NB4 (cell line): Measurements from ENCODE around the gene NALCN.

Source experiments
- DNase-seq: peaks from one replicate; pipeline ENCODE4 v3.0.0; 2010; ENCODE audit warnings: low read depth
- H3K4me3 ChIP-seq: one replicate; pipeline ENCODE4 v1.5.1; 2011; ENCODE audit warnings: mild to moderate bottlenecking, low read depth, low read length, moderate library complexity
- MYC ChIP-seq: IDR thresholded peaks from 2 replicates; pipeline ENCODE4 v1.6.1; 2011; ENCODE audit warnings: low read depth, low read length
- POLR2A ChIP-seq: IDR thresholded peaks from 2 replicates; pipeline ENCODE4 v1.6.1; 2011; ENCODE audit warnings: mild to moderate bottlenecking; ENCODE audit not compliant: insufficient read length; ENCODE audit errors: extremely low read depth
- TF ChIP-seq, protein P1 (sequence below): IDR thresholded peaks from one replicate; pipeline ENCODE4 v1.5.1; 2012; ENCODE audit warnings: low read depth, low read length
- TF ChIP-seq, protein P2 (sequence below): IDR thresholded peaks from 2 replicates; pipeline ENCODE4 v1.6.1; 2011; ENCODE audit warnings: low read depth, low read length

NALCN gene

DNA sequence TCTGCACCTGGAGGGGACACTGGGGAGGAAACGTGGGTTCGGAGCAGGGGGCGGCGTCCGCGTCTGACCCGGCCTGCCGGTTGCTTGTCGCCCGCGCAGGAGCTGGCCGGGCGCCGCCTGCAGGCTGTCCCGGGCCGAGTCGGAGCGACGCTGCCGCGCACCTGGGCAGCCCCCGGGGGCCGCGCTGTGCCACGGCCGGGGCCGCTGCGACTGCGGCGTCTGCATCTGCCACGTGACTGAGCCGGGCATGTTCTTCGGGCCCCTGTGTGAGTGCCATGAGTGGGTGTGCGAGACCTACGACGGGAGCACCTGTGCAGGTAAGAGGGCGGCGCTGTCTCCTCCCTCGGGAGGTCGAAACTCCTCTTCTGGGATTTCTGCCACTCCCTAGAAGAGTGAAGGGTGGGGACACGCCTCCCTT lies 37.5 kb upstream of the NALCN start:
- no peak for DNase-seq
- no peak overlapping the region for H3K4me3 ChIP-seq
- TF ChIP-seq MYC (no peak), POLR2A (no peak)
- TF ChIP-seq, protein P1, sequence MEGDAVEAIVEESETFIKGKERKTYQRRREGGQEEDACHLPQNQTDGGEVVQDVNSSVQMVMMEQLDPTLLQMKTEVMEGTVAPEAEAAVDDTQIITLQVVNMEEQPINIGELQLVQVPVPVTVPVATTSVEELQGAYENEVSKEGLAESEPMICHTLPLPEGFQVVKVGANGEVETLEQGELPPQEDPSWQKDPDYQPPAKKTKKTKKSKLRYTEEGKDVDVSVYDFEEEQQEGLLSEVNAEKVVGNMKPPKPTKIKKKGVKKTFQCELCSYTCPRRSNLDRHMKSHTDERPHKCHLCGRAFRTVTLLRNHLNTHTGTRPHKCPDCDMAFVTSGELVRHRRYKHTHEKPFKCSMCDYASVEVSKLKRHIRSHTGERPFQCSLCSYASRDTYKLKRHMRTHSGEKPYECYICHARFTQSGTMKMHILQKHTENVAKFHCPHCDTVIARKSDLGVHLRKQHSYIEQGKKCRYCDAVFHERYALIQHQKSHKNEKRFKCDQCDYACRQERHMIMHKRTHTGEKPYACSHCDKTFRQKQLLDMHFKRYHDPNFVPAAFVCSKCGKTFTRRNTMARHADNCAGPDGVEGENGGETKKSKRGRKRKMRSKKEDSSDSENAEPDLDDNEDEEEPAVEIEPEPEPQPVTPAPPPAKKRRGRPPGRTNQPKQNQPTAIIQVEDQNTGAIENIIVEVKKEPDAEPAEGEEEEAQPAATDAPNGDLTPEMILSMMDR = no peak
- TF ChIP-seq, protein P2, sequence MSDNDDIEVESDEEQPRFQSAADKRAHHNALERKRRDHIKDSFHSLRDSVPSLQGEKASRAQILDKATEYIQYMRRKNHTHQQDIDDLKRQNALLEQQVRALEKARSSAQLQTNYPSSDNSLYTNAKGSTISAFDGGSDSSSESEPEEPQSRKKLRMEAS = no peak

DNA sequence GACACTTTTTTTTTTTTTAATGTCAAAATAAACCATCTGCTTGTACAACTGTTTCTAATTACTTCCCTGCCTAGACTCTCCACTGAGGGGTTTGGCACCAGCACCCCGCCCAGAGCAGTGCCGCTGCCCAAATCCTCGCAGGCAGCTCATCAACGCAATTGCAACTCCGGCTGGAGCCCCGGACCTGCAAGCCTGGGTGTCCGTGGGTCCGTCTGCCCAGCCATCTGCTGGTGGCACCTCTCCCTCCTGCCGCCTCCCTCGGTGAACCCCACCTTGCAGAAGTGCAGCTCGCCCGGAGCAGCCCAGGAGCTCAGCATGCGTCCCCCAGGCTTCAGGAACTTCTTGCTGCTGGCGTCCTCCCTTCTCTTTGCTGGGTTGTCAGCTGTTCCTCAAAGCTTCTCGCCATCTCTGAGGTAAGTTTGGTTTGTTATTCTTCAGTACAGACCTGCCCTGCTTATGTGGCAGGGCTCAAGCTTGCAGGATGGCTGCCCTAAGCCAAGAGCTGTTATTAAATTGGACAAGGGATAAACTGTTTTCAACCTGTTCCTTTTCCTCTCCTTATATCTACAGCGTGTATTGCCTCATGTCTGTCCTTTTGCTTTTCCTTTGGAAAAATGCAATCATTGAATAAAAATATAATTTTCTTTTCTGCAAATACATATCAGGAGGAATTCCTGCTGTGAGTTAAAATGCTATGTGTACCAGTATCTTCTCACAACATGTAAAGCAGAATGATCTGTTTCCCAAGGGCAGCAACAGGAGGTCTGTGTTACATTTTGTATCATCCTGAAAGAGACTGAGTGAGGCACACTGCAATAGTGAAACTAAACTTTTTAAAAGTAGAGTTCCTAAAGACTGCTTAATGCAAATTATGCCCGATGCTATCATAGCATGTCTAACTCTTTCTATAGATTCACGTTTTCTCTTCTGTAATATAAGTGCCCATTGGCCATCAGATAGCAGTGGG lies 36.5 kb upstream of the NALCN start, which contains the start of gene ITGBL1:
Gene ITGBL1, plus strand, starts transcription at position 157 of the 967 bp plus-strand sequence. Its CDS starts 159 bp downstream, at position 316.
- no peak for DNase-seq
- no peak within 1 kb of the TSS for H3K4me3 ChIP-seq
- TF ChIP-seq, protein P1 = no peak
- TF ChIP-seq, protein P2 = no peak
- TF ChIP-seq POLR2A (no peak), MYC (no peak)

DNA sequence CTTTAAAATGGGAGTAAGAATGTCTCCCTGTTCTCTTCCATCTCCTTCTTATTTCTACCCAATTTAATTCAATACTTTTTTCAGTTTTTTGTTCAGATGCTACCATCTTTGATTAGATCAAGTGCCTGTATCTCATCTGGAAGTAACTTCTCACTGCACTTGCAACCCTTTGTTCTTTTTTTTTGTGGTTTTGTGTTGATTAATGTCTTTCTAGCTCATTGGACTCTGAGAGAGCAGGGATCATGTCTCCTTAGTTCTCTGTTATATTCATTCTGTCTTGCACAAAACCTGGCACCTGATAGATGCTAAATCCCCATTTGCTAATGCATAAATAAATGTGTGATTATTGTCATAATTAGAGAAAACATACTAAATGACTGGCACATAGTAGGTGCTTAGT lies 35.3 kb upstream of the NALCN start:
- TF ChIP-seq, protein P2 = no peak
- TF ChIP-seq, protein P1 = no peak
- TF ChIP-seq MYC = no peak
- TF ChIP-seq POLR2A = no peak
- DNase-seq = no peak
- H3K4me3 ChIP-seq = no peak overlapping the region

DNA sequence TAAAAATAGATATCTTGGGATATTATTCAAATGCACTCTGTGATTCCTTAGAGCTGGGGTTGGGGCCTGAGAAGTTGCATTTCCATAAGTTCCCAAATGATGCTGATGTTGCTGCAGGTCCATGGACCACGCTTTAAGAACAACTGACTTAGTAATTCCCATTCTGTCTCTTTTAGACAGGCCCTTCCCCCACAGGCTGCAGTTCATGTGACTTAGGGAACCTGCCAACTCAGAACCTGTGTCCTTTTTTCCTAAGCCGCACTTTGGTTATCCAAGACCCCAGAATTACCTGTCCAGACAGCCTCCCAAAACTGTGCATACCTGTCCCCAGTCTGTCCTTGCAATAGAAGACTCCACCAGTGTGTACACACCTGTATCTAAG lies 34.4 kb upstream of the NALCN start:
- no peak for DNase-seq
- no peak overlapping the region for H3K4me3 ChIP-seq

More for the DNA sequence above, 34.4 kb upstream of the NALCN start:
- TF ChIP-seq, protein P2 = no peak
- TF ChIP-seq MYC (no peak), POLR2A (no peak)
- TF ChIP-seq, protein P1 = no peak
